AG04449 (cell line): ENCODE data around the gene SCAMP5.

Source experiments
- CTCF ChIA-PET: fragments of 350-600 bp; formaldehyde crosslinking; extraction: SDS; loops from one replicate; lab custom pipeline; 2021; ENCODE audit warnings: antibody characterized with exemption; lab: Yijun Ruan, JAX
- POLR2A ChIA-PET: fragments of 400-600, 350-600 bp; formaldehyde crosslinking; extraction: SDS; loops from one replicate; lab custom pipeline; 2020; ENCODE audit warnings: antibody characterized with exemption, inconsistent platforms; lab: Yijun Ruan, JAX
- DNase-seq: peaks from one replicate; pipeline ENCODE4 v3.0.0-alpha.2; 2010; ENCODE audit warnings: low read depth, low spot score
- H3K4me3 ChIP-seq: 2 replicates; pipeline ENCODE4 v1.5.1; 2011; ENCODE audit warnings: low read depth, mild to moderate bottlenecking, control low read depth, low read length
- CTCF ChIP-seq: IDR thresholded peaks from one replicate; pipeline ENCODE4 v1.5.1; 2011; ENCODE audit warnings: mild to moderate bottlenecking, moderate library complexity, low read length, control low read depth, inconsistent platforms; ENCODE audit not compliant: insufficient read depth; ENCODE audit errors: missing control alignments

The SCAMP5 gene

DNA sequence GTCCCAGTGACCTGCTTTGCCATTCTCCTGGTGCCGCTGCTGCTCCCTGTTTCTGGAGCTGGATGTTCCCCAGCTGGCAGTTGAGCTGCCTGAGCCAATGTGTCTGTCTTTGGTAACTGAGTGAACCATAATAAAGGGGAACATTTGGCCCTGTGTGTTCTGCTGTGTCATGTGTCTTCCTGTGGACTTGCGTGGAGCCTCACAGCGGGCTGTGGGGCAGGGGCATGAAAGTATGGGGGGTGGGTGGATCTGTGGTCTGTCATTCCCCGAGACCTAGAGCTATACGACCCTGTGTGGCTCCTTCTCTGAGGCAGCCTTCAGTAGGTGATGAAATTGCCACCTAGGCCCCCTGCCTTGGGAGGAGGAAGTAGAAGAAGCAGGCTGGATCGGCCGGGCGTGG, 26.0 kb downstream of the SCAMP5 start:
- ChIA-PET CTCF (interaction anchor here (1.8 kb wide), 1 partner anchor 183 kb away, joined by 4 read pairs; no protein-coding TSS in a partner anchor), POLR2A (no interaction called here)
- TF ChIP-seq CTCF, result no peak
- no peak overlapping the region for H3K4me3 ChIP-seq
- no peak for DNase-seq

GRCh38 chr15:75022783-75023180, 27.4 kb downstream of the SCAMP5 start:
- no peak overlapping the region for H3K4me3 ChIP-seq
- ChIA-PET CTCF (interaction anchor here (0.8 to 10.5 kb wide), 3 partner anchors 179 to 252 kb away, joined by 3 to 337 read pairs (median 15); partner anchors contain the start of gene C15orf39), POLR2A (interaction anchor here (0.6 to 1.3 kb wide), 9 partner anchors 21 to 345 kb away, joined by 3 to 8 read pairs (median 4); partner anchors contain the start of genes C15orf39 and SCAMP5)
- no peak for DNase-seq
- no peak for TF ChIP-seq CTCF

DNA sequence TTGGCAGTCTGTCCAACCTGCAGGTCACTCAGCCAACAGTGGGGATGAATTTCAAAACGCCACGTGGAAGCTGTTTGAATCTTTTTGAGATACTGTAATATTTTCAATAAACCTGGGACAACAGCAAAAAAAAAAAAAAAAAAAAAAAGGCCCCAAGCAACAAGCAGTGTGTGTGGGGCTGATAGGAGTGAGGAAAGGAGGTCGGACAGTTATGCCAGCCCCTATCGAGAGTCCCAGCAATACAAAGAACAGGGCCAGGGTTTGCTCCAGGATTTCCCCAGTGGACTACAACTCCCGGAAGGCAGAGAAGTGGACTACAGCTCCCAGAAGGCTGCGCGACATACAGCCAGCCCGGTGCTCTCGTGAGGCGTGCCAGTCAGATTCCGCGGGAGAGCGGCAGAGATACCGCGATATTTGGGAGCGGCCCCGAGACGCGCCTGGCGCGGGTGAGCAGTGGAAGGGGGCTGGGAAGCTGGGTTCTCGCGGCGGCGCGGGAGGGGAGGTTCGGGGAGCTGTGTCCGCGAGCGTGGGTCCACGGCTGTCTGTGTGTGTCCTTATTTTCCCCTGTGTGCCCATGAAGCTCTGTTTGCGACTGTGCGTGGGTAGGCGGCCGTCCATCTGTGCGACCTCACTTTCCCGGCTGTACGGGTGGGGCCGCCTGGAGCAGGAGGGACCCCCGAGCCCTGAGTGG, 28.0 kb downstream of the SCAMP5 start, which contains the start of gene PPCDC:
Gene PPCDC (plus strand): TSS at position 410 of the 691 bp plus-strand sequence. CDS start 4,729 bp downstream, outside the sequence.
- TF ChIP-seq CTCF, result no peak
- DNase-seq, result peak; percentile 41
- ChIA-PET POLR2A (interaction anchor here (0.6 to 1.3 kb wide), 11 partner anchors 20 to 345 kb away, joined by 3 to 8 read pairs (median 3); partner anchors contain the start of genes C15orf39 and SCAMP5), CTCF (interaction anchor here (0.8 to 10.5 kb wide), 3 partner anchors 178 to 251 kb away, joined by 3 to 337 read pairs (median 15); partner anchors contain the start of gene C15orf39)
- peak within 1 kb of the TSS; percentile 99 for H3K4me3 ChIP-seq

- ChIA-PET CTCF (interaction anchor here (1.4 to 10.5 kb wide), 3 partner anchors 170 to 184 kb away, joined by 3 to 337 read pairs (median 15); partner anchors contain the start of gene C15orf39), POLR2A (interaction anchor here (0.6 to 1.4 kb wide), 9 partner anchors 19 to 344 kb away, joined by 3 to 8 read pairs (median 3); partner anchors contain the start of gene SCAMP5)
- no peak for DNase-seq
- peak overlapping the region; percentile 99 for H3K4me3 ChIP-seq
- TF ChIP-seq CTCF, result no peak
Observed at GRCh38 chr15:75023872-75024636, 28.7 kb downstream of the SCAMP5 start.

- H3K4me3 ChIP-seq, result no peak overlapping the region
- CTCF ChIA-PET, result interaction anchor here (0.8 to 10.5 kb wide), 7 partner anchors 11 to 281 kb away, joined by 3 to 337 read pairs (median 3); partner anchors contain the start of gene C15orf39
- TF ChIP-seq CTCF, result no peak
- no peak for DNase-seq
- POLR2A ChIA-PET, result interaction anchor here (1.4 kb wide), 1 partner anchor 183 kb away, joined by 4 read pairs; no protein-coding TSS in a partner anchor
Observed at GRCh38 chr15:75025107-75025506, 29.7 kb downstream of the SCAMP5 start.
